ENCODE results near the gene RAB31.

DNA sequence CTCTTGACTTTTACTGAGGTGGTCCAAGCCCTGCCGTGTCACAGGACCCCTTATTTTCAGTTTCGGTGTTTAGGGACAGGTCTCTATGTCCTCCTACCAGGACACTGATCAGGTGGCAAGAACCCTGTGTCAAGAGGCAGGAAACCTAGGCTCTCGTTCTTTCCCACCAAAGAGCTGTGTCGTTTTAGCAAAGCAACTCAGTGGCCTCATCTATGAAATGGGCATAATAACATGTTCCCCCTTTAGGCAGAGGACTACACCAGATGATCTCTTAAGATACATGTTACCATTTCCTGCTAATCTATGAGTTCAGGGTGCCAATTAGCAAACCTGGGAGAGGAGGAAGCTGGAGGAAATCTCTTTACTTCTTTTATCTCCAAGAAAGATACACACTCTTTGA, 1.9 kb downstream of the RAB31 start:
- no peak for TF ChIP-seq CTCF (IDR thresholded peaks at IDR 0.05)
- no peak for TF ChIP-seq POLR2A (IDR thresholded peaks at IDR 0.05)
- TF ChIP-seq EP300 (IDR thresholded peaks at IDR 0.05), result no peak

Measured in tibial nerve (tissue), 4 donors.